ENCODE measurements around the gene ASB5.
"Not testable (repeated sequence)": the region's sequence is repeated elsewhere in the genome, so short reads cannot be mapped to it uniquely, and the experiment has no call there.

Gene ASB5

DNA sequence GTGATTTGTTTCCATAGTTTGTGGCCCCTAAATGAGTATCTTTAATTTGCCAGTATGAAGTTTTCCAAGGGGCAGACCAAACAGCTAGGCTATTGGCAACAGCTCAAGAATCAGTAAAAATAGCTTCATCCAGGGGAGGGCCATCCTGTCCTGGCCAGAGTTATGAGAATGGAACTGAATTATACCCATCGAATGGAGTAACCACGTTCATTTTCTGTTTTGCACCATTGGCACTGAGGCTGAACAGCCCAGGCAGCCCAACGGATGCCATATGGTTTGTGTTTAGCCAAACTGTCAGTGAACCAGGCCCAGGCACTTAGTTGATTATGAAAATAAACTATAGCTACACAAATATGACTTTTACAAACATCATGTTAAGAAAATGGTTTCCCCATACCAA lies 17.7 kb upstream of the ASB5 start:
- H3K27ac ChIP-seq, result no peak overlapping the region

DNA sequence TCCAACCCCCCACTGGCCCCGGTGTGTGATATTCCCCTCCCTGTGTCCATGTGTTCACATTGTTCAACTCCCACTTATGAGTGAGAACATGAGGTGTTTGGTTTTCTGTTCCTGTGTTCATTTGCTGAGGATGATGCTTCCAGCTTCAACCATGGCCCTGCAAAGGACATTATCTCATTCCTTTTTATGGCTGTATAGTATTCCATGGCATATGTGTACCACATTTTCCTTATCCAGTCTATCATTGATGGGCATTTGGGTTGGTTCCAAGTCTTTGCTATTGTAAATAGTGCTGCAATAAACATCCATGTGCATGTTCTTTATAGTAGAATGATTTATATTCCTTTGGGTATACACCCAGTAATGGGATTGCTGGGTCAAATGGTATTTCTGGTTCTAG lies 10.5 kb upstream of the ASB5 start:
- not testable (repeated sequence) for H3K4me3 ChIP-seq, H3K27ac ChIP-seq

More for the DNA sequence above, 17.7 kb upstream of the ASB5 start:
- H3K4me3 ChIP-seq, result no peak overlapping the region

DNA sequence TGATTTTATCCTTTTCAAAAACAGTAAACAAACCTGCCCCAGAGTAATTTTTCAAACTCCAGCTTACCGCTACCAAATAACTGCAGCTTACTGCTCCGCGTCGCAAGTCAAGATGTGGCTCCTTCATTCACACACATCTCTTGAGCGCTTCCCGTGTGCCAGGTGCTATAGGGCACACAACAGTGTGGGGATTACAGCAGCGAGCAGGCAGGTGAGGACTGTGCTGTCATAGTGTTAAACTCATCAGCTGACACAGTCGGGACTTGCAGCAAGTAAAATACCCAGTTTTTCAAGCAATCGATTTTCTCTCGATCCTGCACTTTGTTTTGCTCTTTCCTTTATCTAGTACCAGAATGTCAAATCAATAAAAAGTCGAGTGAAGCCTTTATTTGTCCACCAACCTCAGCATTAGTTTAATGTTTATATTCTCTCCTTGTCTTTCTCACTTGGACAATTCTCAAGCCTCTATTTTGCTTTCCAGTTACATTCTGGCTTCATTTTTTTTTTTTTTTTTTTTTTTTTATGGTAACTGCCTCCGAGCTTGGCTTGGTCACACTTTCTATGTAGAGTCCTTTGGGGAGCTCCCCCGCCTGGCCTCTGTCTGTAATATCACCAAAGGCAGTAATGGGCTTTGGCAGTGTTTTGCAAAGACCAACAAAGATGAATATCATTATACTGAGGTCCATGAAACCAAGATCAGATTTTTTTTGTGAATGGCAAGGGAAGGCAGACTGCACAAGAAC lies 8.3 kb upstream of the ASB5 start:
- H3K4me3 ChIP-seq, result no peak overlapping the region
- H3K27ac ChIP-seq, result no peak overlapping the region

DNA sequence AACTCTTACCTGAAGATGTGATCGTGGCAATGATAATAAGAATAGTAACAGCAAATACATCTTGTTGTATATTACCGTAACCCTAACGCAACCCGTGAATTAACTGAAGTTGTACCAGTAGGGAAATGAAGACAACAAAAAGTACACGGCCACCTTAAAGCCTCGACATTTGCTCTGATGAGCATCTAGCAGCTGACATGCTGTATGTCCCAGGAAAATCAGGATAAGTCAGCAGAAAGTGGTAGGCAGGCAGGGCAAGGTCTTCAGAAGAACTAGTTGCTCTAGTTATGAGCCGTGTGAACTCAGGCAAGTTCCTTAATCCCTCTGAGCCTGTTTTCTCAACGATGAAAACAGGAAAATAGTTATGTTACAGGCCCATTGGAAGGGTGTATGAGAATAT lies 7.7 kb upstream of the ASB5 start:
- Histone ChIP-seq H3K27ac (no peak overlapping the region), H3K4me3 (no peak overlapping the region)

DNA sequence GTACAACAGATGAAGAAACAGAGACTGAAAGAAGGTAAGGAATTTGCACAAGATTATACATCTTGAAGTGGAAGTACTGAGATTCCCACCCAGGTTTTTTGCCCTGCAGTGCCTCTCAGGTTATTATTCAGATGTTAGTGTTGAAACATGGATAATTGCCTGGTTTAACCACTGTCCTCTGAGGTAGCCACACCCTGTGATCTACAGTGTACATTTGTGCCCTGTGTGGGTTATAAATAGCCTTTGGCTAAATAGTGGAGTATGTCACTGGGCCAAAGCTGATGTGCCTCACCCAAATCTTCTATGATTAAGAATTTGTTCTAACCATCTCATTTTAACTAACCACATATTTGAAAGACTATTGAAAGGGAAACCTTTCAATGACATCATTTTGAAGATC lies 5.4 kb upstream of the ASB5 start:
- Histone ChIP-seq H3K27ac (no peak overlapping the region), H3K4me3 (no peak overlapping the region)

DNA sequence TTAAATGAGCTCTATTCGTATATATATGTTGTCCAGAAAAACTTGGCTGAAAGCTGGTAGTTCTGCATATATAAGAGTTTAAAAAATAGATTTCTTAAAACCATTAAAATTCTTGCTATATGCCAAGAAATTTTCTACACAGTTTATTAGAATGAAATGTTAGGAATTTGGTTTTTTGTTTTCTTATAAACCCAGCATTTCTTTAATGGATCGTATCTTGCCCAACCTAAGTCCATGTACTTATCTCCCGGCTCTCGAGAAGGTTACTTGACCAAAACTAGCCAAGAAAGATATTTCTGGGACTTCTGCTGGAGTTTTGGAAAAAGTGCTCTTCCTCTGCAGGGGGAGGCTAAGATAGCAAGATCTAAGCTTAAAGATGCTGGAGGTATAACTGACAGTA lies 4.7 kb upstream of the ASB5 start:
- Histone ChIP-seq H3K27ac (no peak overlapping the region), H3K4me3 (no peak overlapping the region)

DNA sequence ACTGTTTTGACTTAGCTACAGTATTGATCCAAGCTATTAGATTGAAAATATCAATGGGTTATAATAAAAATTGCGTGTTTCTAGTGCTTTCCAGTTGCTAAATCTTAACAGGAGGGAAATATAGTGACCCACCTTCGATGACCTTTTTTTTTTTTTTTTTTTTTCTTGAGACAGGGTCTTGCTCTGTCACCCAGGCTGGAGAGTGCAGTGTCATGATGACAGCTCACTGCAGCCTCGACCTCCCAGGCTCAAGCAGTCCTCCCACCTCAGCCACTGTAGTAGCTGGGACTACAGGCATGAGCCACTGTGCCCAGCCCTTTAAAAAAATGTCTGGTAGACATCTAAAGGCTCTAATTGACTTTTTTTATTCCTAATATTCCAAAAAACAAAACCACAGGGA lies 3.8 kb upstream of the ASB5 start:
- no peak overlapping the region for H3K4me3 ChIP-seq
- no peak overlapping the region for H3K27ac ChIP-seq

DNA sequence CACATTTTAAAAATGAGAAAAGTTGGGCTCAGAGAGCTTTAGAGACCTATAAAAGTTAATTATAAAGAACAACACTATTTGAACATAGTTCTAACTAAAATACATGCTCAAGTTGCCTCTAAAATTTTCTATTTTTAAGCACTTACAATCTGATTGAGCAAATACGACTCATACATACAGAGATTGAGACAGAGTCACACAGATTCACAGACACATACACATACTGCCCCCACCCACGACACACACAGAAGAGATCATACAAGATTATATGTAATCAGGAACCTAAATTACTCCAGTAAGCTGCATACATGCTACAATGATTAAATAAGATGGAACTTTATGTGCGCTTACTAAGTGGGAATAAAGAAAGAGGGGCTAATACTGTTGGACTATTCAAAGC lies 2.7 kb upstream of the ASB5 start:
- no peak overlapping the region for H3K4me3 ChIP-seq
- no peak overlapping the region for H3K27ac ChIP-seq

DNA sequence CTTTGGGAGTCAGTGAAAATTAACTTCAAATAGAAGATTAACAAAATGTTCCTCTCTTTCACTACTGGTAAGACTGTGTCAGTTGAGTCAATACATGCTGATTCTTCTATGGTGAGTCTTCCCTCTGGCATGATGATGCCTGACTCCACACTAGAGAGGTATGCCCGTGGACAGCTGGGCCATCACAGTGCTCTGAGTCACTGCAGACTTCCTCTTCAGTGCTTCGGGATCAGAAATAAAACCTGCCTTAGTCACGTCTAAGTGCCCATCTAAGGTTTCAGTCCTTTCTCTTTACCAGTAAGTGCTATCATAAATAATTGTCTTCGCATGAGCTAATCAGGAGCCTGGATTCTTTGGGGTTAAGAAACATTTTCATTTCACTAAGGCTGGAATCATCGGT lies 1.6 kb upstream of the ASB5 start:
- H3K4me3 ChIP-seq, result no peak overlapping the region
- H3K27ac ChIP-seq, result no peak overlapping the region

DNA sequence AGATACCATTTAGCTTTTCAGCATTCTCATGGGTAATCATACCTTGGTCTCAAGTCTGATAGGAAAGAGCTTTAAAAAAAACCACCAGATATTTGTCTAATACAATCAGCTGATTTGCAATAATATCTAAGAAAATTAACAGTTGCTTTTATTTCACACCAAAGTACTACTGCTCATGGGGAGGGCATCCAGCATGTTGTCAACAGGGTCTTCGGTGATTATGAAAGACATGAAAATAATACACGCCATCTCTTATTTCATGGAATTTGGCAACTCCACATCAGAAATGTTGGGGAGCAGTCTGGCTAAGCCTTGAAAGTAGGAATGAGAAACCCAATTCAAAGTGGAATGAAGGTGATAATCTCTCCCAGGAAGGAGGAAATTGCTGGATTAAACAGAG lies 3.0 kb downstream of the ASB5 start:
- no peak overlapping the region for H3K27ac ChIP-seq
- no peak overlapping the region for H3K4me3 ChIP-seq

DNA sequence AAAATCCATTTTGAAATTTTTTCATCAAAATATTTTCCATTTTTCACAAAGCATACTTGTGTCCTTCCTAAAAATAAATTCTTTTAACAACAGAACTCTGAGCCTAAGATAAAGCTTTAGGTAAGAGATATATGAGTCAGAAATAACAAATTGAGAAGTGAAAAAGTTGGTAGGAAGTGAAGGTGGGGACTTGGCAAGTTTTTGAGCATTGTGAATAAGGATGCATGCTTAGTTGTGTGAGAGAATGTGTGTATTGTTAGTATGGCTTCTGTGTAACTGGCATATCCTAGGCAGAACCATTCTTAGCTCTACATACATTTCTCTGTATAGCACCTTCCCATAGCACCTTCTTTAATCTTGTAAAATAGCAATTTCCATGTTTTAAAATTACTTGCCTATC lies 6.8 kb downstream of the ASB5 start:
- Histone ChIP-seq H3K27ac (no peak overlapping the region), H3K4me3 (no peak overlapping the region)

DNA sequence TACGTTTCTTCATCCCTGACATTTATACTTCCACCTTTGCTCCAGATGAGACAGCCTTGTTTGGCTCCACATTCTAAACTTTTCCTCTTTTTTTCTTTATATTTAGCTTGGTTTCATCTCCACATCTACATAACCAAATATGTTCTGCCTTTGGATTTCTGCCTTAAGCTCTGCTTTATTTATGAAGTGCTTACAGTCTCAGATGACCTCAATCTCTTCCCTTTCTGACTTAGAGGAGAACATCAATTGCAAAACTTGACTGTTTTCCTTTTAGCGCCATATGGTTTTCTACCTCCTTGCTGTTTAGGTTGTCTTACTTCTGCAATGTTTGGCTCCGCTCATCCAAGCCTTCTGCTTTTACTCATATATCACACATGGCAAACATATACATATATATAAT lies 7.5 kb downstream of the ASB5 start:
- no peak overlapping the region for H3K27ac ChIP-seq
- H3K4me3 ChIP-seq, result no peak overlapping the region

DNA sequence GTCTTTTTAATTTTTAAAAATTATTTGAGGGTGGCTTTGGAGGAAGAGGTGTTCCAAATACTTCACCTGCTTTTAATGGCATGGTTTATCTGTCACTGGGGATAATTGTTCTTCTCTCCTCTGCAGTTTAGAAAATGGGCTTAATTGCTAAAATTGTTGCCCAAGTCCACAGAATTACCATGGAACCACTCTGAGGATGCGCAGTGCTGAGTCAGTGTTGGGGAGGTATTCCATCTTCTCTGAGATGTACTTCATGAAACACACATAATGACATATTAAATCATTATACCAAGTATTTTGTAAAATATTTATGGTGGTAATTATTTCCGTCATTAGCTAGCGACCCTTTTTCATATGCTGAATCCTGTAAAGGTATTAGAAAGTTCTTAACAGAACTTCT lies 8.0 kb downstream of the ASB5 start:
- H3K27ac ChIP-seq, result no peak overlapping the region
- no peak overlapping the region for H3K4me3 ChIP-seq

DNA sequence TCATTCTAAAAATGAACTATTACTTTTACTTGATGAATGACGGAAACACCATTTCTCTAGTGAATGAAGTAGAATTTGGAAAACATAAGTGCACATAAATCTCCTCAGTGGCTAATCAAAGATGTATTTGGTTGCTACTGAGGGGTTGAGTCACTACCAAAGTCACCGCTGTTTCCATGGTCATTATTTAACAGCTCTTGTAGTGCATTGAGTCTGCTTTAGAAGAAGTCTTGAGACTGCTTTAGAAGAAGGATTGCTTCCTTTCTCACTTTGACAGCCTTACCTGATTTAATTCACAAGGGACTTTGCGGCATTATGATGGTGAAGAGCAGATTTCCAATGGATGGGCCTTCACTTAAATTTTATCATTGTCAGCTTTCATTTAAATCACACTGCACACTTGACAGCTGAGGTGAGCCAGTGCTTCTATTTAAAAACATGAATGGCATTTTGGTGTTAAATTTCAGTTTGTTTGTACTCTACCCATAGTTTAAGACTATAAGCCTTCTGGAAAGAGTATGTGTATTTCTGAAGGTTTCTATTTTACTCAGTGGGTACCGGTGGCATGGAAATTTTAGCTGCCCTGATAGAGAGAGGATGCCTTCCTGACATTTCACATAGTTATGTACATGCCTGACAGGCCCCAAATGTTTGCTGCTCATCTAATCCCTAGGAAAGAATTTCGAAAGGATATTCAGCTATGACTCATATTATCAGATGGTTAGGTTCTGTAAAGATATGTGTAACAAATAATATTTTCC lies 9.5 kb downstream of the ASB5 start:
- no peak overlapping the region for H3K27ac ChIP-seq
- H3K4me3 ChIP-seq, result no peak overlapping the region

DNA sequence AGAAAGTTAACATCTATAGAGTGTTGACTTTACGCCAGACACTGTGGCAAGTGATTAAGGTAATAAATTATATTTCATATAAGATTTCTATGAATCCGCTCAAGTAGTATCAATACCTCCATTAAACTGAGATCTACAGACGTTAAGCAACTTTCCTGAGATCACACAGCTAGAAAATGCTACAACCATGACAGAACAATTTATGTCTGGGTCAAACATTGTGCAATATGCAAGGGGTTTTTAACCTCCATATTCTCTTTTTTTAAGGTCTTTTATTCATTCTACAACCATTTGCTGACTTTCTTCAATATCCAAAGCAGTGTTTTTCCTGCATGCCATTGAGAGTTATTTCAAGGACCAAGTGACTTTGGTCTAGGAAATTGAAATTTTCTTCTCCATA lies 10.9 kb downstream of the ASB5 start:
- Histone ChIP-seq H3K27ac (no peak overlapping the region), H3K4me3 (no peak overlapping the region)

DNA sequence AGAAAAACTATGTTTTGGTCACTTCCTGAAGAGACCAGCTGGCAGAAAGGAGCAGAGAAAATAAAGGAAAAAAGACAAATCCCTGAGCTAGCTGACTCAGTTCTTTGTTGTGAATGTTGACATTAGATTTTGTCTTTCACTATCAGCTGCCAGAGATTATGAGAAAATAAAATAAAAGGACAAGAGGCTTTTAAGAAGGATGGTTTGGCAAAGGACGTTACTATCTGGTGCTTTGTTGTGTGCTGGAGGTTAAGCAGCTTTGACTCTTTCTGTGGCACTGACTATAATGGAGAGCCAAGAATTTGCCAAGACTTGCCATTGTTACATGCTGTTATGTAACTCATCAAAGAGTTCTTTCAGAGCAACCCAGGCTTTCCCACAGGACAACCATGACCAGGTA lies 12.1 kb downstream of the ASB5 start:
- Histone ChIP-seq H3K4me3 (no peak overlapping the region), H3K27ac (no peak overlapping the region)

DNA sequence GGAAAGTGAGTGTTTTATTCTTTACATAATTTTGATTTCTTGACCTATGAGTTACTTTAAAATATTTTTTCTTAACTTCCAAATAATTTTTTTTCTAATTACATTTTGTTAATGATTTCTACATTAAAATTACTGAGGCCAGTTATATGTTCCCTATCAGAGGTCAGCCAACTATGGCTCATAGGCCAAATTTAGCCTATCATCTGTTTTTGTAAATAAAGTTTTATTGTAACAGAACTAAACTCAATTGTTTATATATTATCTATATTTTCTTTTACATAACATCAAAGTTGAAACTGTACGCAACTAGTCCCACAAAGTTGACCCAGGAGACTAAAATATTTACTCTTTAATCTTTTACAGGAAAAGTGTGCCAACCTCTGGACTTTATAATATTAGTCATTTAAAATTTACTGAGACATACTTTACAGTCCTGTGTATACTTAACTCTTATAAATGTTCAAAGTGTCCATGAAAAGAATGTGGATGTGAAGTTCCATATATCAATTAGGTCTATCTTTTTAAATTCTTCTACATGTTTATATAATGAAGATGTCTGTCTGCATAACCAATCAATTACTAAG lies 26.2 kb downstream of the ASB5 start:
- no peak overlapping the region for H3K4me3 ChIP-seq
- no peak overlapping the region for H3K27ac ChIP-seq

DNA sequence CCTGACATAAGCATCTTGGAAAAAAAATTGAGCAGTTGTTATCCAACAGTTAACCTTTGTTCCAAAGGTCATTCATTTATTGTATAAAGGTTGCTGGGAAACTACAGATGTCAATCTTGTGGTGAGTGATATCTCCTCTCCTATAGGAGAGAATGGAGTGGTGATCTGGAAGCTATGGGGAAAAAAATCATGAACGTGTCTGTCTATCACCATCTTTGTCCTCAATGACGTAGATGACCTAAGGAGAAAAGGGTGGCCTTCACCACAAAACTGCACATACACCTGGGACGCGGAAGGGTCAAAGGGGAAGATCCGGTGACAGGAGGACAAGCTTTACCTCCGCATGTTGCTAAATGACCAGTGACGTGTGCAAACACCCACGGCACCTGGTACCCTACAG lies 27.3 kb downstream of the ASB5 start:
- Histone ChIP-seq H3K4me3 (no peak overlapping the region), H3K27ac (no peak overlapping the region)

DNA sequence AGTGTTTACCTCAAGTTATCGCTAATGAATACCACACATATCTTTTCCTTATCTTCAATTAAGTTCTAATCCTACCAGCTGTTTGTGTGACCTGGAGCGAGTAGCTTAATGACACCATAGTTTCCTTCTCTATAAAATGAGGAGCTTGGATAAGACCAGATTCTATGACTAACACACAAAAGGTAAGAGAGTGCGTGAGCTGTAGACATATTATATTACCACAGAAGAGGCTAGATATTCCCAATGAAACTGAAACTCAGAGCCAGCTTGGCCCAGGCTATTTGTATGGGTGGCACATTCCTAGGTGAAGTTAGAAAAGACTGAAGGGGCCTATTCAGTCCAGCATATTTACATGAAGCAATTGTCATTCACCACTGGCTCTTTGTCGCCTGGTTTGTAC lies 30.2 kb downstream of the ASB5 start:
- no peak overlapping the region for H3K27ac ChIP-seq
- no peak overlapping the region for H3K4me3 ChIP-seq

DNA sequence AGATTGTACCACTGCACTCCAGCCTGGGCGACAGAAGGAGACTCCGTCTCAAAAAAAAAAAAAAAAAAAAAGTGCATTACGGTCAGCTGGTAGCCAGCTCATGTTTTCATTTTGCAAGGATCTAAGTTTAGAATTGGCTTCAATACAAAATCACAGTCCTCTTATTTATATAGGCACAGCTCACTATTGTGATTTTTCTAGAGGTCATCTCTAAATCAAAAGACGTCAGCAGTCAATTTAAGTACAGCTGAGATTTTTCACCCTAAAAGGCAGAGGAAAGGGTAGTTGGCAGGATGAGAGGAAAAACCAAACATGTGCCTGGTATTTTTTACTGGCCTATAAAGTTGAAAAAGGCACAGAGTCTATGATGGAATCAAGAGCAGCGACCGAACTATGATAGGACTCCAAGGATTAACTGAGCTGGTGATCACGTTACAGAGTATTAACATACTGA lies 30.8 kb downstream of the ASB5 start:
- Histone ChIP-seq H3K4me3 (no peak overlapping the region), H3K27ac (no peak overlapping the region)

DNA sequence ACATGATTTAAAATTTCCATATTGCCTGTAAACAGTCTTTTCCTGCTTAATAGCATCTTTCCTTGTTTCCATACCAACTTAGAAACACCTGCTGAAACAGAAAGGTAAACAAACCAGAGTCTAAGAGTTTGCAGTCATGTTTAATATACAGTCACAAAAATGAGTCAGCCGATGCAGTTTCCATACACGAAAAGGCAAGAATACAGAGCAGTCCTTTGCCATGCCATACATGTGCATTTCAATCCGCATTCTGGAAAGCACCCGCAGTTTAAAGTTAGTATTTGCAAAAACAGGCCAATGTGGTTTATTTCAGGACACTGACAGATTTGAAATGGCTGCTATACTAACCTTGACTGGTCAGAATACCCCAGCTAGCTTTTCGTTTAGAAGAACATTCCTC lies 32.1 kb downstream of the ASB5 start:
- H3K27ac ChIP-seq, result no peak overlapping the region
- H3K4me3 ChIP-seq, result no peak overlapping the region
